ENCODE results near the gene HS3ST6.
"Not testable (repeated sequence)": the region's sequence is repeated elsewhere in the genome, so short reads cannot be mapped to it uniquely, and the experiment has no call there.

Gene HS3ST6

GRCh38 chr16:1961651-1962067 lies 43.4 kb upstream of the HS3ST6 start:
- peaks cover 6% of the 10 kb centered on the region for H3K27me3 Mint-ChIP-seq (ENCODE audit: low read depth)
- TF ChIP-seq CTCF (IDR thresholded peaks at IDR 0.05; ENCODE audit: unreplicated experiment in 3 of 3), result no peak
- peaks cover 27% of the 10 kb centered on the region for H3K4me1 Mint-ChIP-seq
- no peak overlapping the region for H3K27ac Mint-ChIP-seq
- H3K36me3 Mint-ChIP-seq (ENCODE audit: low read depth), result peaks cover 30% of the 10 kb centered on the region
- no peaks in the 10 kb centered on the region for H3K9me3 Mint-ChIP-seq
- H3K4me3 Mint-ChIP-seq, result peak overlapping the region; percentile 94 to 96 (median 96)

GRCh38 chr16:1960665-1961630 lies 42.7 kb upstream of the HS3ST6 start:
- Mint-ChIP-seq H3K4me1 (peaks cover 27% of the 10 kb centered on the region), H3K4me3 (peak overlapping the region; percentile 94 to 96 (median 96)), H3K9me3 (no peaks in the 10 kb centered on the region), H3K27ac (peak overlapping the region; percentile 59 to 88 (median 73)), H3K27me3 (ENCODE audit: low read depth) (peaks cover 6% of the 10 kb centered on the region), H3K36me3 (ENCODE audit: low read depth) (peaks cover 30% of the 10 kb centered on the region)
- no peak for TF ChIP-seq CTCF (IDR thresholded peaks at IDR 0.05; ENCODE audit: unreplicated experiment in 3 of 3)

GRCh38 chr16:1959269-1960039 lies 41.2 kb upstream of the HS3ST6 start, which contains the start of gene NDUFB10:
Gene NDUFB10 (plus strand): TSS chr16:1959538. CDS start chr16:1959625, 87 bp downstream.
- Mint-ChIP-seq H3K4me1 (peaks cover 27% of the 10 kb centered on the region), H3K4me3 (peak within 1 kb of the TSS; percentile 94 to 96 (median 96)), H3K9me3 (no peaks in the 10 kb centered on the region), H3K27me3 (ENCODE audit: low read depth) (peaks cover 6% of the 10 kb centered on the region), H3K36me3 (ENCODE audit: low read depth) (peaks cover 30% of the 10 kb centered on the region), H3K27ac (peak within 1 kb of the TSS; percentile 59 to 88 (median 73))
- TF ChIP-seq CTCF (IDR thresholded peaks at IDR 0.05; ENCODE audit: unreplicated experiment in 3 of 3), result peak; percentile 42 to 69 (median 45)

- no peak for TF ChIP-seq CTCF (IDR thresholded peaks at IDR 0.05; ENCODE audit: unreplicated experiment in 3 of 3)
- H3K4me1 Mint-ChIP-seq, result peaks cover 23% of the 10 kb centered on the region
- H3K4me3 Mint-ChIP-seq, result peak overlapping the region; percentile 94 to 96 (median 96)
- peak overlapping the region in 2 of 3 experiments; percentile 54 to 55 for H3K27ac Mint-ChIP-seq
- H3K36me3 Mint-ChIP-seq (ENCODE audit: low read depth), result peaks cover 26% of the 10 kb centered on the region
- H3K9me3 Mint-ChIP-seq, result no peaks in the 10 kb centered on the region
- peaks cover 6% of the 10 kb centered on the region for H3K27me3 Mint-ChIP-seq (ENCODE audit: low read depth)
These were observed 40.6 kb upstream of the HS3ST6 start for GRCh38 chr16:1958715-1959268.

- not testable (repeated sequence) for H3K27me3 Mint-ChIP-seq (ENCODE audit: low read depth); H3K9me3 Mint-ChIP-seq; H3K27ac Mint-ChIP-seq
- H3K4me1 Mint-ChIP-seq, result peaks cover 17% of the 10 kb centered on the region
- peaks cover 20% of the 10 kb centered on the region for H3K36me3 Mint-ChIP-seq (ENCODE audit: low read depth)
- peak overlapping the region in 1 of 3 experiments; percentile 31 for H3K4me3 Mint-ChIP-seq
These were observed 39.9 kb upstream of the HS3ST6 start for GRCh38 chr16:1958143-1958491.

- H3K9me3 Mint-ChIP-seq, result not testable (repeated sequence)
- peak overlapping the region in 2 of 3 experiments; percentile 31 to 36 for H3K4me3 Mint-ChIP-seq
- H3K36me3 Mint-ChIP-seq (ENCODE audit: low read depth), result peaks cover 16% of the 10 kb centered on the region
These were observed 39.4 kb upstream of the HS3ST6 start for GRCh38 chr16:1957434-1958142.

More at GRCh38 chr16:1957434-1958142, 39.4 kb upstream of the HS3ST6 start:
- H3K27ac Mint-ChIP-seq; H3K27me3 Mint-ChIP-seq (ENCODE audit: low read depth): not testable (repeated sequence)
- H3K4me1 Mint-ChIP-seq, result peaks cover 13% of the 10 kb centered on the region

Measured in nephron (organoid).